GM19328 (cell line): ENCODE measurements around the gene WDR20.
"Not testable (repeated sequence)": the region's sequence is repeated elsewhere in the genome, so short reads cannot be mapped to it uniquely, and the experiment has no call there.

Experiments used
- ATAC-seq: cut with Tn5 transposase; IDR thresholded peaks from one replicate; pipeline ENCODE4 v1.9.1; 2021; ENCODE audit warnings: mild to moderate bottlenecking, moderate library complexity; ENCODE audit not compliant: unreplicated experiment

WDR20 gene

DNA sequence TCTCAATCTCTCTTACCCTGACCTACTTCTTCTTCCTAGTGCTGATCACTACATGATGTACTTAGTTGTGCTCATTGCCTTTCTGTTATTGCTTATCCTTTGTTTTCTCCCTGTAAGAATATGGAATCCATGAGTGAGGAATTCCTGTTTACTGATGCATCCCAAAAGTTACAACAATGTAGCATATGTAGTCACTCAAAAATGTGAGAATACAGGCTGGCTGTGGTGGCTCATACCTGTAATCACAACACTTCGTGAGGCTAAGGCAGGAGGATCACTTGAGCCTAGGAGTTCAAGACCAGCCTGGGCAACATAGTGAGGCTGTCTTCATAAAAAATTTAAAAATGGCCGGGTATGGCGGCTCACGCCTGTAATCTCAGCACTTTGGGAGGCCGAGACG, 8.0 kb upstream of the WDR20 start:
- ATAC-seq: no peak

DNA sequence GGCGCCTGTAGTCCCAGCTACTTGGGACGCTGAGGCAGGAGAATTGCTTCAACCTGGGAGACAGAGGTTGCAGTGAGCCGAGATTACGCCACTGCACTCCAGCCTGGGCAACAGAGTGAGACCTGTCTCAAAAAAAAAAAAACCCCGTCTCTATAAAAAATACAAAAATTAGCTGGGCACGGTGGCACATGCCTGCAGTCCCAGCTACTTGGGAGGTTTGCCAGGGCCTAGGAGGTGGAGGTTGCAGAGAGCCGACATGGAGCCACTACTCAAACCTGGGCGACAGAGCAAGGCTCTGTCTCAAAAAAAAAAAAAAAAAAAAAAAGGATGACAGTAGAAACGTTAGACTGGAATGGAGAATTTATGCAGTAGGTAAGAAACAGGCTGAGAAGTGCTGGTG, 5.7 kb upstream of the WDR20 start:
- ATAC-seq: not testable (repeated sequence)

GRCh38 chr14:102134719-102135118, 5.0 kb upstream of the WDR20 start:
- ATAC-seq: not testable (repeated sequence)

- ATAC-seq: not testable (repeated sequence)
Observed at GRCh38 chr14:102135456-102135855, 4.2 kb upstream of the WDR20 start.

GRCh38 chr14:102138535-102138934, 1.2 kb upstream of the WDR20 start:
- no peak for ATAC-seq

DNA sequence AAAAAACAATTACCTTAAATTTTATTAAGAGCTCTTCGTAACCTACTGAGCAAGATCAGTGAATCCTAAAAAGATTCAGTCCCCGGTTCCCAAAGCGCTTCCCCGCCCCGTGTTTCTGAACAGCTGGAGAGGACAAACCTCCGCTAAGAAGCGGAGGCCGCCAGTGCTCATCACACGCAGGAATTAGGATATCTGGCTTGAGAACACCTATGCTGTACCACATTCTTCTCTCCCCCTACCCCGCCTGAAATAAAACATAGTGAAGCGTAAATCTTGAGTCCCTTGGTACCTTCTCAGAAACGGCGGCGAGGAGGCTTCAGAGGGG, 774 bp upstream of the WDR20 start:
- ATAC-seq: no peak

DNA sequence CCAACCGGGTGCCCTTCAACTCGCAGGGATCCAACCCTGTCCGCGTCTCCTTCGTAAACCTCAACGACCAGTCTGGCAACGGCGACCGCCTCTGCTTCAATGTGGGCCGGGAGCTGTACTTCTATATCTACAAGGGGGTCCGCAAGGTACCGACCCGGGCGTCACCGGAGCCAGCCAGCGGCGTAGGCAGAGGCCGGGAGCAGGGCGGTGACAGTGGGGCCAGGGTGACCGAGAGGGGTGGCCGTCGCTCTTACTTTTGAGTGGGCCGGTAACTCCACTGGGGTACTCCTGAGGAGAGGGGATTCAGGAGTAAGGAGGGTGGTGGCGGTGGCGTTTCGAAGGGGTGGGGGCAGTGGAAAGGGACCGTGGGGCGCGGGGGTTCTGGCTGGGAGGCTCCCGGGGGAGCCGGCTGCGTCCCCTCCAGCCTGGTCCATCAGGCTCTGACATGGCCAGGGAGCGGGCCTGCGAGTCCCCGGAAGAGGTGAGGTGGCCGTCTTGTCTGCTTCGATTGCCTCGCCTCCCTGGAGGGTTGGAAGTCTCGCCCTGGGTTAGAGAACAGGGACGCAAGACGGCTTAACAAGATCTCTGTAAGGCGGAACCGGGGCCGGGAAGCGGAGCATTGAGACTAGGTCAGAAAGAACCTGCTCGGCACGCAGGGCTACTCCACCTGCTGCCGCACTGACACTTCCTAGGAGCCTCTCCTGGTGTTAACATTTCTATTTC, 491 bp downstream of the WDR20 start:
- ATAC-seq: peak; percentile 20

DNA sequence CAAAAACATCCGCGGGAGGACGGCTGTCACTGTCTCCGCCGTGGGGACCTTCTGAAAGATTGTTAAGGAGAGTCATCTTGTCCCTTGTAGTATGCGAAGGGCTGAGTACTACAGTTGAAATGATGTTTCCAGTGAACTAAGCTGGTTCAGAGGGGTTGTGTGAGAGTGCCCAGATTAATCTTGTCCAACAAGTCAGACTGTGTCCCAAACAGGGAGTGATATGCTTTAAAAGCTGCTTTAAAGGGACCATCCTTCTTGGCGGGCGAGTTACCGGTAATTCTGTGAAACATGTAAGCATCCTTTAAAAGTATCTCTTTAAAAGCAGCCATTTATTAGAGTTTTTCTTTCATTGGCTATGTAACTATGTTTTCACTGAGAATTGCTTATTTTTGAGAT, 1.1 kb downstream of the WDR20 start:
- ATAC-seq: no peak

- ATAC-seq: no peak
Observed at GRCh38 chr14:102141797-102142196, 2.1 kb downstream of the WDR20 start.

DNA sequence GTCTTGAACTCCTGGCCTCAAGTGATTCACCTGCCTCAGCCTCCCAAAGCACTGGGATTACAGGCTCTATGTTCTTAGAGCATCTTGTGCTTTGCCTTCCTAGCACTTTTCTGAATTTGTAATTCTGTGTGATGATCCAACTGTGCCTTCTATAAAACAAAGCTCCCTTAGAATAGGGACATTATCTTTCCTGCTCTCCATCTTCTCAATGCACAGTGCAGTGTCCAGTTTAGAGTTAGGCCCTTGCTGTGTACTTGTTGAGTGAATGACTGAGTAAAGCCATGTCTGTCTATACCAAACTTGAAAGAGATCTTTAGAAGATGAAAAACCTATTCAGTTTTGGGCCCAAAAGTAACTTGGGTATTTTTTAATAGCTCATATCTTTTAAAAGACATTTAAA, 5.2 kb downstream of the WDR20 start:
- ATAC-seq: no peak

GRCh38 chr14:102145395-102145794, 5.7 kb downstream of the WDR20 start:
- ATAC-seq: no peak

- ATAC-seq: no peak
Observed at GRCh38 chr14:102146423-102146822, 6.7 kb downstream of the WDR20 start.

- ATAC-seq: no peak
Observed at GRCh38 chr14:102150083-102150482, 10.4 kb downstream of the WDR20 start.

GRCh38 chr14:102150744-102151143, 11.0 kb downstream of the WDR20 start:
- no peak for ATAC-seq

- ATAC-seq: not testable (repeated sequence)
Observed at GRCh38 chr14:102151411-102151810, 11.7 kb downstream of the WDR20 start.

DNA sequence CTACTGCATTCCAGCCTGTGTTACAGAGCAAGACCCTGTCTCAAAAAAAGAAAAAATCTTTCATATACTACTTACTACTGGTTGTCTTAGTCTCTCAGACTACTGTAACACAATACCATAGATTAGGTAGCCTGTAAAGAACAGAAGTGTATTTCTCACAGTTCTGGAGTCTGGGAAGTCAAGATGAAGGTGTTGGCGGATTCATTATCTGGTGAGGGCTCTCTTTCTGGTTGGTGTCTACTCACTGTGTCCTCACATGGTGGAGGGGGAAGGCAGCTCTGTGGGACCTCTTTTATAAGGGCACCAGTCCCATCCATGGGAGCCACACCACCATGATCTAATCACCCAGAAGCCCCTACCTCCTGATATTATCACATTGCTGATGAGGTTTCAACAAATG, 14.4 kb downstream of the WDR20 start:
- no peak for ATAC-seq

DNA sequence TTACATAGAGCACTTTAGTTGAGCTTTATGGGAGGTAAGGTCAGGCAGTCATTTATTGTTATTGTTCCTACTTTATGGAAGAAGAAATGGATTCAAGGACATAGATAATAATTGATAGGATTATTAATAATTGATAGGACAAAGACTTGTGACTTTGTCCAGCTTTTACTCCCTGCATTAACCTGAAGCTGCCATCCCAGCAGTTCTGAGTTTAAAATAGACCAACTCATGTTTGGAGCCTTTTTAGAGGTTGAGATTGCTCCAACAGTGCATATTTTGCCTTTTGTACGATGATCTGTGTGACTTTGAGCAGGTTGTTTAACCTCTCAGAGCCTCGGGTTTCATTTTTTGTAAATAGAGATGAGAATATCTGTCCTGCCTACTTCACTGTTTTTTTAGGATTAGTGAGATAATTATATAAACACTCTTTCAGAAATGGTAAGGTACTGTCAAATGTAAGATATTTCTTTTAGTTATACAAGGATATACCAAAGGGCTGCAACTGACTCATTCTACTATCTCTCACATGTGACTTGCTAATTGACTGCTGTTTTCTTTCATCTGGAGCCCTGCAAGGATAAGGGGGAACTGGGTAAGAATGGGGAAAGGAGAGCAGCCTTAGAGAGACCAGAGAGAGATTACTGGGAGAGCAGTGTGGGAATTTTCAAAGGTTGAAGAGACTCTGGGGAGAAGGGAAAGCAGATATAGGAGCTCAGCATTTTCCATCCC, 15.3 kb downstream of the WDR20 start:
- no peak for ATAC-seq

- ATAC-seq: no peak
Observed at GRCh38 chr14:102157346-102157745, 17.6 kb downstream of the WDR20 start.

DNA sequence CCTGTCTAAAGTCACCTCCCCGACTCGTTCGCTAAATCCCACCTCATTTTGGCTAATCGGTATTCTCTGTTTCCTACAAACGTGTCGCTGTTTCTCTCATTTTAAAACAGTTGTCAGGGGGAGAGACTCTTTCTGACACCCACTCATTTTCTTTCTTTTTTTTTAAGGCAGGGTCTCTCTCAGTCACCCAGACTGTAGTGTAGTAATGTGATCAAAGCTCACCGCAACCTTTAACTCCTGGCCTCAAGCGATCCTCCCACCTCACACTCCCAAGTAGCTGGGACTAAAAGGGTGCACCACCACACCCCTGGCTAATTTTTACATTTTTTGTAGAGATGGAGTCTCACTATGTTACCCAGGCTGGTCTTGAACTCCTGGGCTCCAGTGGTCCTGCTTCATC, 19.1 kb downstream of the WDR20 start:
- ATAC-seq: no peak

GRCh38 chr14:102159841-102160240, 20.1 kb downstream of the WDR20 start:
- no peak for ATAC-seq

DNA sequence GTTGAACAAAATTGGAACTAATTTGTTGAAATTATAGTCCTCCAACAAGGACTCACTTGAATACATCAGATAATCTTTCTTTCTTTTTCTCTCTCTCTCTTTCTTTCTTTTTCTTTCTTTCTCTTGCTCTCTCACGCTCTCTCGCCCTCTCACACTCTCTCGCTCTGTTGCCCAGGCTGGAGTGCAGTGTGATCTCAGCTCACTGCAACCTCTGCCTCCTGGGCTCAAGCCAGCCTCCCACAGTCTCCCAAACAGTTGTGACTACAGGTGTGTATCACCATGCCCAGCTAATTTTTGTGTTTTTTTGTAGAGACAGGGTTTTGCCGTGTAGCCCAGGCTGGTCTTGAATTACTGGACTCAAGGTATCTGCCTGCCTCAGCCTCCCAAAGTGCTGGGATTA, 22.8 kb downstream of the WDR20 start:
- ATAC-seq: no peak

GRCh38 chr14:102164241-102164641, 24.5 kb downstream of the WDR20 start:
- ATAC-seq: no peak

DNA sequence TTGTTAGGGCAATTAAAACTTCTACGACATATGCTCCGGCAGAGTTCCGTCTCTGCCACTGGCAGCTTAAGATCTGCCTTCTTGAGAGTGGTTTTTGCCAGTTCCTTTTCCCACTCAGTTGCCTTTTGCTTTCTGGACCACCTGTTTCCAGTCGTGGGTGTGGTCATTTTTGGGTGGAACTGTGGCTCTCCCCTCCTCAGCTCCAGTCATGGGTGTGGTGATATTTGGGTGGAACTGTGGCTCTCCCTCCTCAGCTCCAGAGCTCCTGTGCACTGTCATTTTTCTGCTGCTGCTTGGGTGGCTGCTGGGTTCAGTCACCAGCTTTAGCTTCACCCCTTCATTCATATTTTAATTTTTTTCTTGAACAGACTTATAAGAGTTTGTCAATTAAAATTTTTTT, 25.3 kb downstream of the WDR20 start:
- no peak for ATAC-seq
